HG03378 (cell line): ENCODE measurements around the gene UEVLD.

Experiments
- ATAC-seq: cut with Tn5 transposase; IDR thresholded peaks from one replicate; pipeline ENCODE4 v1.9.1; 2021; ENCODE audit warnings: mild to moderate bottlenecking, moderate library complexity; ENCODE audit not compliant: unreplicated experiment

Gene UEVLD

DNA sequence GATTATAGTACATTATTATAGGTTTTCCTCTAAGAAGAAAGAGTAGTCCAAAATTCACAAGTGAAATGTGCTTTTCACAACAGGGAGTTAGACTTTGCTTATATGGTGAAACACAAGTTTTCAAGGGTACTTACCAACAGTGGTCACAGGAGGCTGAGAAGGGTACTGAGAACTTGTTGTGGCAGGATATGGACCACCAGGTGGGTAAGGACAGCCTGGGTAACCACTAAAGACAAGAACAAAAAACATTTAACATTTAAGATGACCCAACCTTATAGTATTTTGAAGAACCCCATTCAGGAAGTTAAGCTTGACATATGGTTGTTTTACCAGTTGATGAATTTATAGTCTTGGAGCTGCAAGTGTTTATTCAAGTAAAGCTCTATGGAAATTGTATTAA, 86.2 kb downstream of the UEVLD start:
- no peak for ATAC-seq

DNA sequence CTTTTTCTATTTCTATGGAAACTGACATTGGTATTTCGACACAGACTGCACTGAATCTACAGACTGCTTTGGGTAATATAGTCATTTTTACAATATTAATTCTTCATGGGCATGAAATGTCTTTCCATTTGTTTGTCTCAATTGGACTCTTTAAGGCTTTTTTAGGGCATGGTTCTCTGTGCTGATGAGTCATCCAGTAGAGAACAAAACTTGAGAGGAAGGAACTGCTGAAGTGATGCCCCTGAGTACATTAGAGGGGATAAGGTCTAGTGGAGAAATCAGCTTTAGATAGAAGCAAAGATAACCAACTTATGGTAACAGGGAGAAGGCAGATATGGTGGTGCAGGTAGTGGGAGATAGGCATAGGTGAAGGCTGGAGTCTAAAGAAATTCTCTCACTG, 86.9 kb downstream of the UEVLD start:
- no peak for ATAC-seq

DNA sequence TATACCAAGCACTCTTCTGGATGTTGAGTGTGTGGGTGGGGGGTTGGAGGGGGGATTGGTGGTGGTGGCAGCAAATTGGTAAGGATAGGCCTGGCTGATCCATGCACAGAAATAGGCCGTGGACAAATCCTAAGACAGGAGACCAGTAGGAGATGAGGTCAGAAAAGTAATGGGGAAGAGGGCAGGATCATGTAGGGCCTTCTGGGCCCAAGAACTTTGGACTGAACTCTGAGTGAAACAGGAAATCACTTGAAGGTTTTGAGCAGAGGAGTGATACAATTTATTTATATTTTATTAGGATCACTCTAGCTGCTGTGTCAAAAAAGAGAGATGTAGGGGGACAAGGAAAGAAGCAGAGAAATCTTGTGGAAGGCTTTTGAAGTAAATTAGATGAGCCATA, 90.5 kb downstream of the UEVLD start:
- no peak for ATAC-seq

DNA sequence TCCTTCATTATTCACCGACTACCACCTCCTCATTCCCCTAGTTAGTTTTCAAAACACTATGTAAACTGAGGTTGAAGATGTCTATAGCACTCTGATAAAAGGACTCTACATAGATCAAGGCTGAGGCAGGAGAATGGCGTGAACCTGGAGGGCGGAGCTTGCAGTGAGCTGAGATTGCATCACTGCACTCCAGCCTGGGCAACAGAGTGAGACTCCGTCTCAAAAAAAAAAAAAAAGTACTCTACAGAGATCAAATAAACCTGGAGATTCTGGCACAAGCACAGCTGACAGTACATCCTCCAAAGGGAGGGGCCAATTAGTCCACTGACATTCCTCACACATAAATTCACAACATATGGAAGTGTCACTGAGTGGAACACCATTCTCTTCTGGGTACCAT, 92.8 kb downstream of the UEVLD start:
- ATAC-seq, result no peak

DNA sequence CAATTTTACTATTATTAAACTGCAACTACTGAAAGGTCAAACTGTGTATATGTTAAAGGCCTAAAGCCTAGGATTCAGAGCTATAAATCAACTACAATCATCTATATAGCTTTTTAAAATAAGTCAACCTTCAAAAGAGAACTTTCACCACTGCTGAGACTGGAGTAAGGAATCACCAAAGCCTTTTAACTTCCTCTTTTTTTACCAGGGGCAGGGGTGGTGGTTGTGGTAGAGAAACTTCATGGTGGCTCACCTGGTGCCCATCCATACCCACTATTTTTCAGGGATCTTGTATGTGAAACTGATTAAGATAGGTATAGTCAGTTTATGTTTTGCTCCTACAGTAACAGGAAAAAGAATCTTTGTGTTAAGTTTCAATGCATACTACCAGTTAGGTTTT, 93.3 kb downstream of the UEVLD start:
- ATAC-seq, result no peak

DNA sequence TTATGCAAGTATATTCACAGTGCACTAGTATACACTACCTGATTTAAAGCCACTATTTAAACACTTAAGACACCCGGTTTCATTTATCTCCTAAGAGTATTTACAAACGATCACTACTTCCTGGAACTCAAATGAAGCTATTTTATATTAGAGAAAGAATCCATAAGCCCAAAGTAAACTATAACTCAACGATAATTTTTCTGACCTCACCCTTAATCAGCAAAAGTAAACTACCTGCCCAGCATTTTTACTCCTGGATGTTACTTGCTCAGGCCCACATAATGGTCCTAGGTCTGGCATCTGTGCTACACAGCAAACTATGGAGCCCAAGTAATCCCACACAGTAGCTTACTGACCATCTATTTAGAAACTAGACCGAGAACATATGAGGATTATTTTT, 95.2 kb downstream of the UEVLD start:
- no peak for ATAC-seq

DNA sequence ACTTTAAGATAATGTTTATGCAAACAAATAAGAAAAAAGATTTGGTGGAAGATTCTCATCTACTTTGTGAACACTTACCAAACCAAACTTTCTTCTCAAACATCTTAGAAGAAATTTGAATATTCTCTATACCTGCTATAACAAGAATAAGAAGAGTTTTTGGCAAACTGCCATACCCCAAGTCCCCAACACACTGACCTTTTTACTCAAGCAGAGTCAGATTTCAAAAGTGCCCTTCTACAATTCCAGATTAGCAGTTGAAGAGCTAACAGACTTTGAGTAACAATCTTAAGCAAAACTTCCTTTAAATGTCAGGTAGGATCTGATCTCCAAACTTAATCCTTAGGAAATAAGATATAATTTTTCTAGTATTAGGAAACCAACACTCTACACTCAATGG, 95.6 kb downstream of the UEVLD start:
- no peak for ATAC-seq

DNA sequence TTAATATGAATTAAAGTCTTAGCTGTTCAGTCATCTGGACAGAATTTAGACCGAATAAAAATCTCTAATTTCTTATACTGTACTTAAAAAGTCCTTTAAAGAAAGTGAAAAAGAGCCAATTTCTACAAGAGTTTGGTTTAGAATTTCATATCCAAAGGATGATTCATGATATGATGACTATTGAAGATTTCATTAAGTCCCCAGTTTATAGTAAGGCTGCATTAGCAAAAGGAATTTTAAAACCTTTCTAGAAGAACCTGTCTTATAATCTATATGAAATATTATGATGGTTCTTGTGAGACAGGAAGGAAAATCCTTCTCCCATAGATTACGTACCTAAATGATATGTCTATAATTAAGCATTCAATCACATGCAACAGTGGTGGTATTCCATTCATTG, 96.6 kb downstream of the UEVLD start:
- no peak for ATAC-seq

DNA sequence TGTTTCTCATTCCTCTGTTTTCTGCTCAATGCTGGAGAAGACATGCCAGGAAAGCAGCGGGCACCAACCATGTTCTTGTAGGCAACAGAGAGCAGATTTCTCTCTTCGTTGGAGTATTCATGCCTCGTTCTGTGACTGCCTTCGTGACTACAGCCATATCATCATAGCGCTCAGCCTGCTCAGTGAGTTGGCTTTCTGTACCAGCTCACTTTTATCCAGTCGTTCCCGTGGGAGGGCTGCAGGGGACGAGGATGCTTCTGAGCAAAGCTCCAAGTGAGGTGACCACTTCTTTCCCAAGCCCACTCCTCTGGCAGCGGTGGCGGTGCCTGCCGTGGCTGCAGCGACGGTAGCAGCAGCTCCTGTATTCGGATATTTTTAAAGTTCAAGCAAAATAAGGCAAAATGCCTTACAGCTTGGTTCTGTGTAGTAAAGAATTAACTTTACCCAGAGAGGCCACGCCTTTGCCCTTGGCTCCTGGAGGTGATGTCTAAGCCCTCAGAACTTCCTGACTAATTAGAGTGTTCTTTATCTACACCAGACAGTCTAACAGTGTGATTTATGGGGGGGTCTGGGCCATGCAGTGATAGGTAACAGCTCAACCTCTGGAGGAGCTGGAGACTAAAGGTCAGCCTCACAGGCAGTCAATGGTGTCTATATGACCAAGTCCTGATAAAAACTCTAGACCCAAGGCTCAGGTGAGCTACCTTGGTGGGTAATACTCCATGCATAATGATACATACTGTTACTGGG, 97.6 kb downstream of the UEVLD start:
- no peak for ATAC-seq

DNA sequence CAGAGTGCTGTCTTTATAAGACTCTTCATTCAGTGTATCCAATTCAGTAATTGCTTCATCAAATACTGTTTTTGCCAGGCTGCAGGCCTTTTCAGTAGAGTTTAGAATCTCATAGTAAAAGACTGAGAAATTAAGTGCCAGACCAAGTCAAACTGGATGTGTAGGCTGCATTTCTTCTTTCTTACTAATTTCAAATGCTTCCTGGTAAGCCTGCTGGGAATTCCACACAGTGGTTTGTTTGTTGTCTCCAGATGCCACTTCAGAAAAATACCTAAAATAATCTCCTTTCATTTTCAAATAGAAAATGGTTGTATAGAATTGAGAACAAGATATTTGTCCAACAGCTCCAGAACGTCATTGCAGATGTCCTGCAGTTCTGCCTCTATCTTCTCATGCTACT, 98.2 kb downstream of the UEVLD start:
- no peak for ATAC-seq

DNA sequence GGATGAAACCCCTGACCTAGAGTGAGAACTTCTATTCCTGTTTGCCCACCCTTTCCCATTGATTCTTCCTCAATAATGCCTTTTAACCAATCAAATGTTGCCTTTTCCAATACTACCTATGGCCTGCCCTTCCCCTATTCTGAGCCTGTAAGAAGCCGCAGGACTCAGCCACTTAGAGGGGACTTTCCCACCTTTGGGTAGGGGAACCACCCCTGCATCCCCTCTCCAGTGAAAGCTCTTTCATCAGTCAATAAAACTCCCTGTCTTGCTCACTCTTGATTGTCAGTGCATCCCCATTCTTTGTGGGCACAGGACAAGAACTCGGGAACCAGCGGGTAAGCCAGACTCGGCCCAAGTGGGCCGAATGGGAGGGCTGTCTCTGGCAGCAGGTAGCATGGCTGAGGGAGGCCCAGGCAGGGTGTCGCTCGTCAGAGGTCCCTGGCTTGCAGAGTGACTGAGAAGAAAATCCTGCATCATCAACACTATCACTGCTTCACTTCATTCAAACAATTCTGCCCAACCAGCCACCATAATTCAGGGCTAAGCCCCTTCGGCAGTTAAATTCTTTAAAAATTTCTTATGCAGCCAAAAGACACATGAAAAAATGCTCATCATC, 102.5 kb downstream of the UEVLD start:
- ATAC-seq, result no peak
